MM.1S (cell line): ENCODE results near the gene CSNK1E.

Experiments
- EZH2 ChIP-seq: fragments of 300-600 bp; sonication (generic); optimal IDR thresholded peaks from 2 replicates; pipeline ENCODE3; 2017; ENCODE audit warnings: low read depth, mild to moderate bottlenecking, antibody characterized with exemption, low read length, mixed read lengths
- TF ChIP-seq, protein P1 (sequence below): fragments of 300-600 bp; sonication (generic); IDR thresholded peaks from 2 replicates; pipeline ENCODE4 v1.5.1; 2016; ENCODE audit warnings: antibody characterized with exemption, low read length, mixed read lengths

DNA sequence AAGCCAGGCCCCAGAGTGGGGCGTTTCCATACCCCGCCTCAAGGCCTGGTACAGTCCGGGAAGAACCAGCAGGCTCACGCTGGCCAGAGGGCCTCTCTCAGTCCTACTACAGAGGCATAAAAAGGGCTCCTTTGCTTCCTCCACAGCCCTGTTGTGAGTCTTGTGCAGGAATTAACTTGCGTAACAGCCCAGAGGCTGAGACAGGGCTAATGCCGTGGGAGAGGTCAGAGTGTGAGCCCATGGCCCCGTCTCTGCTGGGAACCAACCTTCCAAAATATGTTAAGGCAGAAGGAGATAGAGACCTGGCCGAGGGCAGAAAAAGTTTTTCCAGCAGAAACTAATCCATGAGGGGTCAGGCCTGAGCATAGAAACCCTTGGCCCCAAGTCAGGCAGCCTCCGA lies 24.5 kb downstream of the CSNK1E start:
- TF ChIP-seq, protein P1, sequence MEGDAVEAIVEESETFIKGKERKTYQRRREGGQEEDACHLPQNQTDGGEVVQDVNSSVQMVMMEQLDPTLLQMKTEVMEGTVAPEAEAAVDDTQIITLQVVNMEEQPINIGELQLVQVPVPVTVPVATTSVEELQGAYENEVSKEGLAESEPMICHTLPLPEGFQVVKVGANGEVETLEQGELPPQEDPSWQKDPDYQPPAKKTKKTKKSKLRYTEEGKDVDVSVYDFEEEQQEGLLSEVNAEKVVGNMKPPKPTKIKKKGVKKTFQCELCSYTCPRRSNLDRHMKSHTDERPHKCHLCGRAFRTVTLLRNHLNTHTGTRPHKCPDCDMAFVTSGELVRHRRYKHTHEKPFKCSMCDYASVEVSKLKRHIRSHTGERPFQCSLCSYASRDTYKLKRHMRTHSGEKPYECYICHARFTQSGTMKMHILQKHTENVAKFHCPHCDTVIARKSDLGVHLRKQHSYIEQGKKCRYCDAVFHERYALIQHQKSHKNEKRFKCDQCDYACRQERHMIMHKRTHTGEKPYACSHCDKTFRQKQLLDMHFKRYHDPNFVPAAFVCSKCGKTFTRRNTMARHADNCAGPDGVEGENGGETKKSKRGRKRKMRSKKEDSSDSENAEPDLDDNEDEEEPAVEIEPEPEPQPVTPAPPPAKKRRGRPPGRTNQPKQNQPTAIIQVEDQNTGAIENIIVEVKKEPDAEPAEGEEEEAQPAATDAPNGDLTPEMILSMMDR = no peak
- TF ChIP-seq EZH2 = no peak
